Breast epithelium (tissue), 3 donors: ENCODE results near the gene LRRC75B.

Experiments used
- CTCF ChIP-seq, 3 donors: fragments of 450-650 bp; IDR thresholded peaks; one replicate each; pipeline ENCODE4 v1.5.1; 2016 to 2017; ENCODE audit warnings: antibody characterized with exemption in 3 of 3, mild to moderate bottlenecking in 3 of 3, moderate library complexity in 3 of 3
- POLR2A ChIP-seq: fragments of 450-650 bp; IDR thresholded peaks from one replicate; pipeline ENCODE4 v1.6.1; 2016; ENCODE audit warnings: antibody characterized with exemption, mild to moderate bottlenecking, moderate library complexity
- POLR2AphosphoS5 ChIP-seq, 3 donors: sonication (generic); formaldehyde crosslinking; IDR thresholded peaks; one replicate each; pipeline ENCODE4 v1.6.1; 2017; ENCODE audit warnings: antibody characterized with exemption in 3 of 3

GRCh38 chr22:24584166-24584790, 8.6 kb downstream of the LRRC75B start:
- no peak for TF ChIP-seq POLR2A
- TF ChIP-seq CTCF (IDR thresholded peaks at IDR 0.05): no peak
- TF ChIP-seq POLR2AphosphoS5 (IDR thresholded peaks at IDR 0.05): no peak
